ENCODE data around the gene RGS5. TPM values are rescaled to one million over a fixed set of nuclear protein-coding genes. Genes with fewer than 3 reads are reported as not detected.
"Not testable (repeated sequence)": the region's sequence is repeated elsewhere in the genome, so short reads cannot be mapped to it uniquely, and the experiment has no call there.

RGS5 gene
- total and polyA plus RNA-seq, 3 experiments from 2014 or later = 2.8 to 4.9 (median 3.0) TPM

GRCh38 chr1:163230827-163231226 lies 28.1 kb upstream of the RGS5 start:
- no peak overlapping the region for H3K27ac ChIP-seq (ENCODE audit: low read depth, low read length)

DNA sequence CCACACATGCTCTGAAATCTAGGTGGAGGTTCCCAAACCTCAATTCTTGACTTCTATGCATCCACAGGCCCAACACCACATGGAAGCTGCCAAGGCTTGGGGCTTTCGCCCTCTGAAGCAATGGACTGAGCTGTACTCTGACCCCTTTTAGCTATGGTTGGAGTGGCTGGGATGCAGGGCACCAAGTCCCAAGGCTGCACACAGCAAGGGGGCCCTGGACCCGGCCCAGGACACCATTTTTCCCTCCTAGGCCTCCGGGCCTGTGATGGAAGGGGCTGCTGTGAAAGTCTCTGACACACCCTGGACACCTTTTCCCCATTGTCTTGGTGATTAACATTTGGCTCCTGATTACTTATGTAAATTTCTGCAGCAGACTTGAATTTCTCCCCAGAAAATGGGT lies 25.6 kb upstream of the RGS5 start:
- CTCF ChIA-PET, POLR2A ChIA-PET, H3K9me3 Mint-ChIP-seq: not testable (repeated sequence)

More at GRCh38 chr1:163230827-163231226, 28.1 kb upstream of the RGS5 start:
- peaks cover 0 to 3% (median 0%) of the 10 kb centered on the region in 5 donors for H3K9me3 Mint-ChIP-seq
- H3K4me3 Mint-ChIP-seq = no peak overlapping the region
- Histone ChIP-seq H3K4me1 (ENCODE audit: insufficient read depth, low read length) (no peaks in the 10 kb centered on the region), H3K36me3 (ENCODE audit: insufficient read depth, low read length) (no peaks in the 10 kb centered on the region), H3K27me3 (ENCODE audit: insufficient read depth, low read length, poor library complexity, severe bottlenecking) (no peaks in the 10 kb centered on the region), H3K9me3 (ENCODE audit: low read length) (no peaks in the 10 kb centered on the region), H3K4me3 (ENCODE audit: low read length) (no peak overlapping the region)
- no peak for DNase-seq
- H3K36me3 Mint-ChIP-seq = peaks cover 0 to 16% (median 1%) of the 10 kb centered on the region in 3 donors
- H3K27ac Mint-ChIP-seq = no peak overlapping the region
- no peaks in the 10 kb centered on the region for H3K4me1 Mint-ChIP-seq
- peaks cover 0 to 1% of the 10 kb centered on the region in 2 donors for H3K27me3 Mint-ChIP-seq
- ChIA-PET CTCF (no interaction called here), POLR2A (no interaction called here)

GRCh38 chr1:163227126-163227525 lies 24.4 kb upstream of the RGS5 start:
- POLR2A ChIA-PET = no interaction called here
- H3K9me3 Mint-ChIP-seq = peaks cover 0 to 5% (median 3%) of the 10 kb centered on the region in 5 donors
- H3K27ac ChIP-seq (ENCODE audit: low read depth, low read length) = no peak overlapping the region
- H3K4me1 Mint-ChIP-seq = no peaks in the 10 kb centered on the region
- H3K27me3 Mint-ChIP-seq = peaks cover 0 to 1% of the 10 kb centered on the region in 2 donors
- H3K9me3 ChIP-seq (ENCODE audit: low read length) = no peaks in the 10 kb centered on the region
- H3K27me3 ChIP-seq (ENCODE audit: insufficient read depth, low read length, poor library complexity, severe bottlenecking) = no peaks in the 10 kb centered on the region
- H3K4me3 ChIP-seq (ENCODE audit: low read length) = no peak overlapping the region
- H3K36me3 Mint-ChIP-seq = peaks cover 0 to 10% (median 1%) of the 10 kb centered on the region in 3 donors
- DNase-seq = no peak
- H3K4me1 ChIP-seq (ENCODE audit: insufficient read depth, low read length) = no peaks in the 10 kb centered on the region
- CTCF ChIA-PET = no interaction called here
- H3K27ac Mint-ChIP-seq = no peak overlapping the region
- H3K36me3 ChIP-seq (ENCODE audit: insufficient read depth, low read length) = no peaks in the 10 kb centered on the region
- no peak overlapping the region for H3K4me3 Mint-ChIP-seq

More for the DNA sequence above, 25.6 kb upstream of the RGS5 start:
- H3K36me3 ChIP-seq (ENCODE audit: insufficient read depth, low read length); H3K27me3 Mint-ChIP-seq; H3K4me1 ChIP-seq (ENCODE audit: insufficient read depth, low read length); H3K4me1 Mint-ChIP-seq; H3K27me3 ChIP-seq (ENCODE audit: insufficient read depth, low read length, poor library complexity, severe bottlenecking); H3K9me3 ChIP-seq (ENCODE audit: low read length); H3K27ac ChIP-seq (ENCODE audit: low read depth, low read length); H3K4me3 Mint-ChIP-seq; DNase-seq; H3K27ac Mint-ChIP-seq; H3K4me3 ChIP-seq (ENCODE audit: low read length): not testable (repeated sequence)
- H3K36me3 Mint-ChIP-seq = peaks cover 0 to 10% (median 1%) of the 10 kb centered on the region in 3 donors

- H3K36me3 Mint-ChIP-seq = no peaks in the 10 kb centered on the region
- peaks cover 0 to 2% (median 0%) of the 10 kb centered on the region in 5 donors for H3K9me3 Mint-ChIP-seq
- CTCF ChIA-PET = no interaction called here
- DNase-seq = no peak
- H3K27me3 Mint-ChIP-seq = peaks cover 7 to 8% of the 10 kb centered on the region in 2 donors
- no peak overlapping the region for H3K4me3 Mint-ChIP-seq
- H3K9me3 ChIP-seq (ENCODE audit: low read length) = no peaks in the 10 kb centered on the region
- no peaks in the 10 kb centered on the region for H3K36me3 ChIP-seq (ENCODE audit: insufficient read depth, low read length)
- H3K27me3 ChIP-seq (ENCODE audit: insufficient read depth, low read length, poor library complexity, severe bottlenecking) = no peaks in the 10 kb centered on the region
- H3K4me1 ChIP-seq (ENCODE audit: insufficient read depth, low read length) = no peaks in the 10 kb centered on the region
- POLR2A ChIA-PET = no interaction called here
- H3K4me3 ChIP-seq (ENCODE audit: low read length) = no peak overlapping the region
- no peaks in the 10 kb centered on the region for H3K4me1 Mint-ChIP-seq
- no peak overlapping the region for H3K27ac ChIP-seq (ENCODE audit: low read depth, low read length)
- H3K27ac Mint-ChIP-seq = no peak overlapping the region
Observed at GRCh38 chr1:163213626-163214025, 10.9 kb upstream of the RGS5 start.

DNA sequence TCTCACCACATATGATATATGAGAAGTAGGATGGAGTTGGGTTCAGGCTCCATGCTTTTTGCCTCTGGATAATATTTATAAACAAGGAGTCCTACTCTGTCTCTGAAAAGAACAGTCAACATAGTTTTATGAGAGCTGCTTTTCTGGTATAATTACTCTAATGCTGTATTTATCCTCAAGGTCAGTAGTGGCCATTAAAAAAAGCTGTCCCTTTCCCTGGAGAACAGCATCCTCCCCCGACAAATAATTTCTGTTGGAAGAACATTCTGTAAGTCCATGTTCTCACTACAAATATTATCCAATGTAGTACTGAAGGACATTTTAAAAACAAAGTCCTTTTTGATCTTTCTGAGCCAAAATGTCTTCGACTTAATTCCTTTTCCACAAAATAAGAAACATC lies 9.0 kb upstream of the RGS5 start:
- Mint-ChIP-seq H3K36me3 (no peaks in the 10 kb centered on the region), H3K27ac (no peak overlapping the region), H3K4me1 (no peaks in the 10 kb centered on the region), H3K9me3 (no peaks in the 10 kb centered on the region), H3K4me3 (no peak overlapping the region), H3K27me3 (peaks cover 7 to 8% of the 10 kb centered on the region in 2 donors)
- no peaks in the 10 kb centered on the region for H3K36me3 ChIP-seq (ENCODE audit: insufficient read depth, low read length)
- ChIA-PET POLR2A (no interaction called here), CTCF (no interaction called here)
- no peak overlapping the region for H3K4me3 ChIP-seq (ENCODE audit: low read length)
- no peaks in the 10 kb centered on the region for H3K9me3 ChIP-seq (ENCODE audit: low read length)
- no peaks in the 10 kb centered on the region for H3K4me1 ChIP-seq (ENCODE audit: insufficient read depth, low read length)
- H3K27me3 ChIP-seq (ENCODE audit: insufficient read depth, low read length, poor library complexity, severe bottlenecking) = no peaks in the 10 kb centered on the region
- no peak overlapping the region for H3K27ac ChIP-seq (ENCODE audit: low read depth, low read length)
- DNase-seq = no peak

DNA sequence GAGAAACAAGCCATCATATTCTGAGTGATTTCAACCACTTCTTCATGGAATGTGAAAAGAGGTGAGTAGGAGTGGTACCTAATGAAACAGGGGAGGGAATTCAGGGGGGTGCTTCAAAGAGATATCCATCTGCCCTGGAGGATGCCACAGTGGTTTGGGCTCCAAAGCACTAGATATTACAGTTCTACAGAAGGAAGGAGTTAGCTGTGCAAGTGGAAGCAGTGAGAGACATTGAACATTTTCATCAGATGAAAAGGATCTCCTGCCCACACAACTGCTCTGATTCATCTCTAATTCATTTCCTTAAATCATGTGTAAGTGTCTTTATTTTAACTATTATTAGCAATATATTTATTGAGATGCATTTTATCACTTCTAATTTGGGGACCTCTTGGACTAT lies 2.8 kb upstream of the RGS5 start:
- POLR2A ChIA-PET = no interaction called here
- Mint-ChIP-seq H3K36me3 (no peaks in the 10 kb centered on the region), H3K9me3 (no peaks in the 10 kb centered on the region), H3K27ac (no peak overlapping the region), H3K4me1 (no peaks in the 10 kb centered on the region), H3K27me3 (peaks cover 0 to 3% of the 10 kb centered on the region in 2 donors), H3K4me3 (no peak overlapping the region)
- no peaks in the 10 kb centered on the region for H3K9me3 ChIP-seq (ENCODE audit: low read length)
- CTCF ChIA-PET = no interaction called here
- H3K4me3 ChIP-seq (ENCODE audit: low read length) = no peak overlapping the region
- no peaks in the 10 kb centered on the region for H3K36me3 ChIP-seq (ENCODE audit: insufficient read depth, low read length)
- no peaks in the 10 kb centered on the region for H3K27me3 ChIP-seq (ENCODE audit: insufficient read depth, low read length, poor library complexity, severe bottlenecking)
- no peaks in the 10 kb centered on the region for H3K4me1 ChIP-seq (ENCODE audit: insufficient read depth, low read length)
- no peak for DNase-seq
- no peak overlapping the region for H3K27ac ChIP-seq (ENCODE audit: low read depth, low read length)

DNA sequence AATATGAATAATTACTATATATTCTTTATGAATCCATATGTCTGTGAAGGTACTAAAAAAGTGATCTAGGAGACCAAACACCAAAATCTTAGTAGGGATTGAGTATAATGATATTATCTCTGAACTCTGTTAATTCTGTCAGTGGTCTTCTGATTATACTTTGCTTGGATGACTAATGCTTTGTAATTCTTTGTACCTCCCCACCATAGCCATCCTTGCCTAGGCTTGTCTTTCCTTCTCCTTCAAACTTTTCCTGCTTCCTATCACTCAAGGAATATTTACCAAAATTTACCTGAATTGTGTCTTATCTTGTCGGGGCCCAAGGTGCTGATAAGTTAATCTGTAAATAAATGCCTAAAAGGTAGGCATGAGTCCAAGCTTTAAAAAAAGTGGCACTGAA lies 845 bp upstream of the RGS5 start:
- H3K27me3 Mint-ChIP-seq = peaks cover 0 to 3% of the 10 kb centered on the region in 2 donors
- H3K27ac Mint-ChIP-seq = no peak overlapping the region
- H3K9me3 ChIP-seq (ENCODE audit: low read length) = no peaks in the 10 kb centered on the region
- no peaks in the 10 kb centered on the region for H3K27me3 ChIP-seq (ENCODE audit: insufficient read depth, low read length, poor library complexity, severe bottlenecking)
- no peaks in the 10 kb centered on the region for H3K4me1 Mint-ChIP-seq
- H3K9me3 Mint-ChIP-seq = no peaks in the 10 kb centered on the region
- no peaks in the 10 kb centered on the region for H3K36me3 Mint-ChIP-seq
- H3K4me3 ChIP-seq (ENCODE audit: low read length) = no peak overlapping the region
- ChIA-PET POLR2A (no interaction called here), CTCF (no interaction called here)
- DNase-seq = no peak
- no peaks in the 10 kb centered on the region for H3K36me3 ChIP-seq (ENCODE audit: insufficient read depth, low read length)
- no peaks in the 10 kb centered on the region for H3K4me1 ChIP-seq (ENCODE audit: insufficient read depth, low read length)
- no peak overlapping the region for H3K4me3 Mint-ChIP-seq
- H3K27ac ChIP-seq (ENCODE audit: low read depth, low read length) = no peak overlapping the region

GRCh38 chr1:163201906-163202305 lies 810 bp downstream of the RGS5 start:
- no peaks in the 10 kb centered on the region for H3K9me3 Mint-ChIP-seq
- Histone ChIP-seq H3K4me3 (ENCODE audit: low read length) (no peak overlapping the region), H3K9me3 (ENCODE audit: low read length) (no peaks in the 10 kb centered on the region), H3K4me1 (ENCODE audit: insufficient read depth, low read length) (no peaks in the 10 kb centered on the region), H3K27me3 (ENCODE audit: insufficient read depth, low read length, poor library complexity, severe bottlenecking) (no peaks in the 10 kb centered on the region), H3K27ac (ENCODE audit: low read depth, low read length) (no peak overlapping the region), H3K36me3 (ENCODE audit: insufficient read depth, low read length) (no peaks in the 10 kb centered on the region)
- POLR2A ChIA-PET = no interaction called here
- no peak for DNase-seq
- no peaks in the 10 kb centered on the region for H3K4me1 Mint-ChIP-seq
- peaks cover 0 to 3% of the 10 kb centered on the region in 2 donors for H3K27me3 Mint-ChIP-seq
- no peaks in the 10 kb centered on the region for H3K36me3 Mint-ChIP-seq
- H3K4me3 Mint-ChIP-seq = no peak overlapping the region
- no peak overlapping the region for H3K27ac Mint-ChIP-seq
- CTCF ChIA-PET = no interaction called here

GRCh38 chr1:163197022-163197421 lies 5.7 kb downstream of the RGS5 start:
- DNase-seq = no peak
- Histone ChIP-seq H3K4me1 (ENCODE audit: insufficient read depth, low read length) (no peaks in the 10 kb centered on the region), H3K27ac (ENCODE audit: low read depth, low read length) (no peak overlapping the region), H3K27me3 (ENCODE audit: insufficient read depth, low read length, poor library complexity, severe bottlenecking) (no peaks in the 10 kb centered on the region), H3K36me3 (ENCODE audit: insufficient read depth, low read length) (no peaks in the 10 kb centered on the region), H3K4me3 (ENCODE audit: low read length) (no peak overlapping the region), H3K9me3 (ENCODE audit: low read length) (no peaks in the 10 kb centered on the region)
- ChIA-PET POLR2A (no interaction called here), CTCF (no interaction called here)
- Mint-ChIP-seq H3K9me3 (peaks cover 0 to 2% (median 0%) of the 10 kb centered on the region in 5 donors), H3K36me3 (no peaks in the 10 kb centered on the region), H3K4me3 (no peak overlapping the region), H3K27me3 (no peaks in the 10 kb centered on the region), H3K4me1 (no peaks in the 10 kb centered on the region), H3K27ac (no peak overlapping the region)
